ENCODE measurements around the gene SYNE3.

Gene SYNE3

GRCh38 chr14:95540236-95540855 is 23.9 kb upstream of the SYNE3 start:
- no peak for DNase-seq

DNA sequence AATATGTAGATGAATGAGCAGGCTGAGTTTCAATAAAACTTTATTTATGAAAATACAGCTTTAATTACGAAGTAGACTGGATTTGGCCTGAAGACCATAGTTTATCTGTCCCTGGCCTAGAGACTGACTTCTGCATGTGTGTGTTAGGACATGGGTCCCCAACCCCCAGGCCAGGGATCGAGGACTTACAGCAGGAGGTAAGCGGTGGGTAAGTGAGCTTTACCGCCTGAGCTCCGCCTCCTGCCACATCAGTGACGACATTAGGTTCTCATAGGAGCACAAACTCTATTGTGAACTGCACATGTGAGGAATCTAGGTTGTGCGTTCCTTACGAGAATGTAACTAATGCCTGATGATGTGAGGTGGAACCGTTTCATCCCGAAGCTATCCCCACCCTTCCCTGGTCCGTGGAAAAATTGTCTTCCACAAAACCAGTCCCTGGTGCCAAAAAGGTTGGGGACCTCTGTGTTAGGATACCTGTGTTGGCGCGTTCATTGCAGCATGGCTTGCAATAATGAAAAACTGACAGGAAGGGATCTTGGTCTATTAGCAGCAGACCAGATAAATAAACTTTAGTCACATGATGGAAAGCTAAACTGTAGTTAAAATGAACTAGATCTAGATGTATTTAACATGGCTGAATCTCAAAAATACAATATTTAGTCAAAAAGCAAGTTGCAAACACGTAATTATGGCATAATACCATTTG is 22.5 kb upstream of the SYNE3 start:
- no peak for DNase-seq

DNA sequence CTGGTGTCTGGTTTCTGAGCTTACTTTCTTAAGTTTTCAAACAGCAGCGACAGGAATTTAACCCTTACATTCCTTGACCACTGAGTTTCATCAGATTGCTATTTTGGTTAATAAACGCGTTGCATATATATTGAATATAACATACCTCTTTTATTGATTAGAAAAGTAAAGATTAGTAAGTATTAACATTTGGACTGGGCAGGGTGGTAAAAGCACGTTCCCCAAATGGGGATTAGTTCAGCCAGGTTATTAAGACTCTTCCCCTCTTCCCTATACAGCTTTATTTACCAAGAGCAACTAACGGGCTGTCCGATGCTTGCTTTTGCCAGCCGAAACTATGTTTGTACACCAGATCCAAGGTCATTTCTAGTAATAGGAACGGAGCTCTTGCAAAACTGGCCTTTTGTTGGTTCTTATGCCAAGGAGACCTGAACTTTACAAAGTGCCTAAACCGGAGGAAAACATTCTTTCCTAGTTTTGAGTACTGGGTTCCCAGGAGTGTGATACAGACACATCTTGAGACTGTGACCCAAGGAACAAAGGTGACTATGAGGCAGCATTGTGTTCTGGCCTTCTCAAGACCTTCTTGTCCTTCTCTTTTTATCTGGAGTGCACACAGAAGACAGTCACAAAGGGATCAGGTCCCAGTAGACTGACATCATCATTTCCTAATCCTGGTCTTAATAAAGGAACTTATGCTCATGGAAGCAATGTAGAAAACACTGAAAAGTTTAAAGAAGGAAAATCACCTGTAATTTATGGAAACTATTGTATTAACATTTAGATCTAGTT is 21.0 kb upstream of the SYNE3 start:
- DNase-seq, result no peak

DNA sequence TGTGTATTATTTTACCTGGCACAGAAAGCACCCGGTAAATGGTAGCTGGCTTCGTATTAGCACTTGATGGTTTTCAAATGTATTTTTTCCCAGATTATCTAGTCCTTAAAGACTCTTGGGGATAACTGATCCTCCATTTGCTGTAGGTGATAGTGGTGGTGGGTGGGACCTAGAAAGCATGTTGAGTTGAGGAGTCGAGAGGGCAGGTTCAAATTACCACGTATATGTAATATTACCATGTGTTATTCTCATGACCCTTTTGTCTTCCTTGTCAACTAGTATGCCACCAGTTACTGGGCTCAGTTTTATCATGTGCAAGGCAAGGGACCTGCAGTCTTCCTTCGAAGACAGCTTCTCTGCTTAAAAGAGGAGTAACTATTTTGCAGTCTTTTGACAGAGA is 20.2 kb upstream of the SYNE3 start:
- no peak for DNase-seq

- DNase-seq, result no peak
These were observed 19.7 kb upstream of the SYNE3 start for GRCh38 chr14:95536036-95536593.

GRCh38 chr14:95535226-95536021 is 19.0 kb upstream of the SYNE3 start:
- DNase-seq, result no peak

GRCh38 chr14:95534299-95535225 is 18.1 kb upstream of the SYNE3 start, which contains the start of gene GLRX5:
GLRX5 (plus strand) TSS chr14:95535050; CDS start chr14:95535090, 40 bp downstream.
- peak; percentile 96 for DNase-seq

DNA sequence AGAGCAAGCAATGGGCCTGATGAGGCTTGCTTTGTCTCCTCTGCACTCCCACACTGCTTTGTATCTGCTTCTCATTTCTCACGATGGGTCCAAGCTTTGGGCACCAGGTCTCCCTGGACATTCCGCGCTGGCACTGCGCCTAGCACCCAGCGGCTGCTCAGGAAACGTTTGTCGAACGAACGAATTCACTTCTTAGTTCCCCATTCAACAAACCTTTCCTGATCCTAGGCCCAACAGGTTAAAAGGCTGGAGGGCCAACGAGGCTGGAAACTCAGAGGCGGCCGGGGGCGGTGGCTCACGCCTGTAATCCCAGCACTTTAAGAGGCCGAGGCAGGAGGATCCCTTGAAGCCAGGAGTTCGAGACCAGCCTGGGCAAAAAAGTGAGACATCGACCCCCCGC is 17.4 kb upstream of the SYNE3 start:
- DNase-seq, result no peak

DNA sequence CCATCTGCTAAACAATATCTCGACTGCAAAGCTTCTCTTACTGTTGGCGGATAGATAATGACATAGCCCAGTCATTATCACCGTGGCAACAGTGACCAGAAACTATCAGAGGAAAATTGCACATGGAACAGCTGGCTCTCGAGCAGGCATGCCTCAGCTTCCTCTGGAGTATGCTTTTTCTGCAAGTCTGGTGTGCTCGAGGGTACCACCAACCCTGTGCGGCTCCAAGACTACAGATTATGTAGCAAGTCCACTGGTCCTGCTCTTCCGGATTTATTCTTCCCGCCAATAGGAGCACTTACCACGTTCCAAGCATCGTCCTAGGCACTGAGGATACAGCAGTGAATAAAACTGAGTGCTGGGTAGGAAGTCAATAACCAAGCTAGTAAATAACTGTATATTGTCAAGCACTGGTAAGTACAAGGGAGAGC is 17.0 kb upstream of the SYNE3 start:
- no peak for DNase-seq

GRCh38 chr14:95531969-95532368 is 15.5 kb upstream of the SYNE3 start:
- no peak for DNase-seq

DNA sequence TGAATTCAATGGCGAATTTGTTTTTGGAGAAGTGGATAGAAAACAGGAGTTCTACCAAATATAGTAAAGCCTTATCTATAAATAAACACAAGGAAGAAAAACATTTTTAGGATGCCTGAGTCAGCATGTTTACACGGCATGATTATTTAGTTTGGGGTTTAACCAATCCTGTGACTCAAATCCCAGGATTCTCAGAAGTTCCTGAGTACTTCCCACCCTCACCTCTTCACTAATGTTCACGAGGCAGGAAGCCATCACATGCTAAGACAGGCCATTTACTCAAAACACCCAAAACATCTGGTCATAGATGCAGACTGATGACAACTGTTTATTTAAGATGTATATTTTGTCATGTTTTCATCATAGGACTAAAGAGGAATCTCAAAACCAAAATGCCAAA is 15.0 kb upstream of the SYNE3 start:
- no peak for DNase-seq

- no peak for DNase-seq
These were observed 14.2 kb upstream of the SYNE3 start for GRCh38 chr14:95530473-95531276.

DNA sequence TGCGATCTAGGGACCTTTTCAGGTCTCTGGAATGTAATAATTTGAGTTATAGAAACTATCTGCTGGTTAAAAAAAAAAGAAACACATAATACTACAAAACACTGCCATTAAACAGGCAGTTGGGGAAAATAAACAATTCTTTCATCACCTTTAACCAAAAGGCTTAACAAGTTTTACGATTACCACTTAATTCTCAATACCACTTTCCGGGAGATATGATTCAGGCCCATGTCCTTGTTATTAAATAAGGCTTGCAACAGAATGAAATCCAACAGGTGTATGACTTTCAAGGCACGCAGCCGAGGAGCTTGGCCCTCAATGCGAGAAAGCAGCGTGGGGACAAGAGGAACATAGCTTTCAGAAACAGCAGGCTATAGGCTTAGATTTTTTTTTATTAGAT is 12.8 kb upstream of the SYNE3 start:
- DNase-seq, result no peak

- DNase-seq, result no peak
These were observed 11.0 kb upstream of the SYNE3 start for GRCh38 chr14:95527387-95528002.

GRCh38 chr14:95526483-95527386 is 10.3 kb upstream of the SYNE3 start:
- peak; percentile 24 for DNase-seq

GRCh38 chr14:95525999-95526398 is 9.5 kb upstream of the SYNE3 start:
- DNase-seq, result no peak

DNA sequence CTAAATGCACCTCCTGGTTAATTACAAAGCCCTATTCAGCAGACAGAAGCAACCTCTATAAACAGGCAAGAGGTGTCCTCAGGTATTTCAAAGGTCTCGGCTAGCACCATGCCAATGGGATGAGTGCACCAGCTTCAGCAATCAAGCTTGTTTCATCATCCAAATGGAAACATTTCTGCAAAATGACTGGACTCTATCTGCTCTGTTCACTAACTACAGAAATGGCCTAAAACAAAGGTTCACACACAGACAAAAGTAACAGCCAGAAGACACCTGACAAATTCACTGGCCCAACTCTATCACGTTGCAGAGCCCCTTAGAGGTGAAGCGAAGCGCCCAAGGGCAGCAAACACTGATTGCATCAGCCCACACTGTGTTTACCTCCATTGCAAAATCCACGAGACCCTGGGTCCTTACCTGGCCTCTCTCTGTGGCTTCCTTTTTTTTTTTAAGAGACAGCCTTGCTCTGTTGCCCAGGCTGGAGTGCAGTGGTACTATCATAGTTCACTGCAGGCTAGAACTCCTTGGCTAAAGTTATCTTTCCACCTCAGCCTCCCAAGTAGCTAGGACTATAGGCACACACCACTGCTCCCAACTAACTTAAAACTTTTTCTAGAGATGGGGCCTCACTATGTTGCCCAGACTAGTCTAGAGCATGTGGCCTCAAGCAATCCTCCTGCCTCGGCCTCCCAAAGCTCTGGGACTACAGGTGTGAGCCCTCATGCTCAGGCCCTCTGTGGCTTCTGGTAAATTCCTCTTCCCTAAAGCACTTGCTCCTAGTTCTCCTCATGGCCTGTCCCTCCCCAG is 8.5 kb upstream of the SYNE3 start:
- DNase-seq, result no peak

DNA sequence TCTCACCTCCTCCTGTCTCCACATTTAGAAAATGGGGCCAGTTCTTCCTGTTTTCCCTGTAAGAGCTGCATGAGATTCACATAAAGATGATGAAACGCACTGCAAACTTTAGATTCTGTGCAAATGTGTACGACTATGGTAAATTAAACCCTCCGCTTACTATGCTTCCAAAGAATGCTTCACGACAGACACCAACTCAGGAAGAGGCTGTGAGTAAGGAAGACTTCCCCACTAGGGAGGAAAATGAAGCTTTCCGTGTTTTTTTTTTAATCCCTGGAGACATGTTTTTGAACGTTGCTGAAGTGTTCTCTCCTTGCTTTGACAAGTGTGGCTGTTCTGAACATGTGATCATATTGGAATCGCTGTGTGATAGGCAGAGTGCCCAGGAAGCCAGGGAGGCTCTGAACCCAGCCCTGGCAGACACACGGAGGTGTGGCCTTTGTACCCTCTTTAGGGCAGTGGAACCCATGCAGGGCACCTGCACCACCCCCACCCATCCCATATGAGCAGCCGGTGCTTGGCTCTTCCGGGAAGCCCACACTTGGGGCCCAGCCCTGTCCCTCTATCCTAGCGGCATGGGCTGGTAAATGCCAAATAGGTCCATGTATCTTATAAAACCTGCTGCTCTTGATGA is 7.5 kb upstream of the SYNE3 start:
- peak; percentile 59 for DNase-seq

Data from NCI-H2029 (cell line).